ENCODE measurements around the gene PARG. TPM values are rescaled to one million over a fixed set of nuclear protein-coding genes. Genes with fewer than 3 reads are reported as not detected.
"Not testable (repeated sequence)": the region's sequence is repeated elsewhere in the genome, so short reads cannot be mapped to it uniquely, and the experiment has no call there.

PARG gene
- total RNA-seq, 2 experiments from 2014 or later, result 29.9 to 31.6 TPM

- not testable (repeated sequence) for H3K4me1 Mint-ChIP-seq, DNase-seq, H3K27me3 Mint-ChIP-seq, H3K4me3 Mint-ChIP-seq, H3K27ac Mint-ChIP-seq, H3K36me3 Mint-ChIP-seq, H3K9me3 Mint-ChIP-seq
These were observed 83.0 kb downstream of the PARG start for GRCh38 chr10:49858697-49859382.

- DNase-seq, H3K4me1 Mint-ChIP-seq, H3K36me3 Mint-ChIP-seq, H3K4me3 Mint-ChIP-seq, H3K27me3 Mint-ChIP-seq, H3K9me3 Mint-ChIP-seq, H3K27ac Mint-ChIP-seq: not testable (repeated sequence)
These were observed 92.3 kb downstream of the PARG start for GRCh38 chr10:49849520-49849919.

GRCh38 chr10:49844775-49845595 is 96.8 kb downstream of the PARG start:
- H3K27me3 Mint-ChIP-seq, result no peaks in the 10 kb centered on the region
- H3K36me3 Mint-ChIP-seq, result peaks cover 22% of the 10 kb centered on the region
- H3K4me1 Mint-ChIP-seq, result no peaks in the 10 kb centered on the region
- no peak overlapping the region for H3K4me3 Mint-ChIP-seq
- no peak for DNase-seq
- no peaks in the 10 kb centered on the region for H3K9me3 Mint-ChIP-seq
- H3K27ac Mint-ChIP-seq, result no peak overlapping the region

GRCh38 chr10:49842333-49842628 is 99.5 kb downstream of the PARG start:
- not testable (repeated sequence) for H3K27ac Mint-ChIP-seq, H3K4me1 Mint-ChIP-seq, H3K27me3 Mint-ChIP-seq, H3K9me3 Mint-ChIP-seq, H3K4me3 Mint-ChIP-seq, DNase-seq
- H3K36me3 Mint-ChIP-seq, result peaks cover 29% of the 10 kb centered on the region

- Mint-ChIP-seq H3K27me3 (no peaks in the 10 kb centered on the region), H3K4me3 (no peak overlapping the region), H3K9me3 (no peaks in the 10 kb centered on the region), H3K27ac (no peak overlapping the region), H3K4me1 (no peaks in the 10 kb centered on the region), H3K36me3 (peaks cover 33% of the 10 kb centered on the region)
- DNase-seq, result no peak
These were observed 100.1 kb downstream of the PARG start for GRCh38 chr10:49841615-49842332.

GRCh38 chr10:49837685-49838084 is 104.1 kb downstream of the PARG start:
- peaks cover 24% of the 10 kb centered on the region for H3K36me3 Mint-ChIP-seq

GRCh38 chr10:49837051-49837478 is 104.8 kb downstream of the PARG start:
- H3K9me3 Mint-ChIP-seq, result no peaks in the 10 kb centered on the region
- no peak for DNase-seq
- H3K36me3 Mint-ChIP-seq, result peaks cover 28% of the 10 kb centered on the region
- no peak overlapping the region for H3K27ac Mint-ChIP-seq
- no peaks in the 10 kb centered on the region for H3K4me1 Mint-ChIP-seq
- no peak overlapping the region for H3K4me3 Mint-ChIP-seq
- H3K27me3 Mint-ChIP-seq, result no peaks in the 10 kb centered on the region

More at GRCh38 chr10:49837685-49838084, 104.1 kb downstream of the PARG start:
- H3K4me3 Mint-ChIP-seq, result no peak overlapping the region
- H3K4me1 Mint-ChIP-seq, result no peaks in the 10 kb centered on the region
- no peaks in the 10 kb centered on the region for H3K9me3 Mint-ChIP-seq
- DNase-seq, result no peak
- no peaks in the 10 kb centered on the region for H3K27me3 Mint-ChIP-seq
- H3K27ac Mint-ChIP-seq, result no peak overlapping the region

- no peaks in the 10 kb centered on the region for H3K27me3 Mint-ChIP-seq
- H3K4me1 Mint-ChIP-seq, result peaks cover 9% of the 10 kb centered on the region
- peaks cover 28% of the 10 kb centered on the region for H3K36me3 Mint-ChIP-seq
- no peak overlapping the region for H3K4me3 Mint-ChIP-seq
- no peaks in the 10 kb centered on the region for H3K9me3 Mint-ChIP-seq
- H3K27ac Mint-ChIP-seq, result no peak overlapping the region
- no peak for DNase-seq
These were observed 106.9 kb downstream of the PARG start for GRCh38 chr10:49834976-49835375.

- Mint-ChIP-seq H3K27ac (no peak overlapping the region), H3K36me3 (peaks cover 23% of the 10 kb centered on the region), H3K4me3 (no peak overlapping the region), H3K9me3 (no peaks in the 10 kb centered on the region), H3K4me1 (peaks cover 11% of the 10 kb centered on the region), H3K27me3 (no peaks in the 10 kb centered on the region)
- DNase-seq, result no peak
These were observed 107.6 kb downstream of the PARG start for GRCh38 chr10:49834201-49834600.

GRCh38 chr10:49833168-49833567 is 108.7 kb downstream of the PARG start:
- H3K36me3 Mint-ChIP-seq, result peaks cover 24% of the 10 kb centered on the region
- H3K27ac Mint-ChIP-seq, result no peak overlapping the region
- peaks cover 11% of the 10 kb centered on the region for H3K4me1 Mint-ChIP-seq
- H3K9me3 Mint-ChIP-seq, result no peaks in the 10 kb centered on the region
- DNase-seq, result no peak
- H3K27me3 Mint-ChIP-seq, result no peaks in the 10 kb centered on the region
- no peak overlapping the region for H3K4me3 Mint-ChIP-seq

- no peaks in the 10 kb centered on the region for H3K27me3 Mint-ChIP-seq
- no peak overlapping the region for H3K27ac Mint-ChIP-seq
- peaks cover 11% of the 10 kb centered on the region for H3K4me1 Mint-ChIP-seq
- H3K36me3 Mint-ChIP-seq, result peaks cover 27% of the 10 kb centered on the region
- no peak for DNase-seq
- H3K4me3 Mint-ChIP-seq, result no peak overlapping the region
- no peaks in the 10 kb centered on the region for H3K9me3 Mint-ChIP-seq
These were observed 110.3 kb downstream of the PARG start for GRCh38 chr10:49831352-49832035.

GRCh38 chr10:49830846-49831245 is 111.0 kb downstream of the PARG start:
- no peaks in the 10 kb centered on the region for H3K9me3 Mint-ChIP-seq
- no peaks in the 10 kb centered on the region for H3K27me3 Mint-ChIP-seq
- peaks cover 11% of the 10 kb centered on the region for H3K4me1 Mint-ChIP-seq
- DNase-seq, result no peak
- no peak overlapping the region for H3K4me3 Mint-ChIP-seq
- no peak overlapping the region for H3K27ac Mint-ChIP-seq
- peaks cover 31% of the 10 kb centered on the region for H3K36me3 Mint-ChIP-seq

- Mint-ChIP-seq H3K36me3 (peaks cover 32% of the 10 kb centered on the region), H3K9me3 (no peaks in the 10 kb centered on the region), H3K4me1 (peaks cover 11% of the 10 kb centered on the region), H3K27ac (no peak overlapping the region), H3K4me3 (no peak overlapping the region), H3K27me3 (no peaks in the 10 kb centered on the region)
- no peak for DNase-seq
These were observed 111.8 kb downstream of the PARG start for GRCh38 chr10:49830016-49830415.

GRCh38 chr10:49827297-49827696 is 114.5 kb downstream of the PARG start:
- peaks cover 31% of the 10 kb centered on the region for H3K36me3 Mint-ChIP-seq
- H3K9me3 Mint-ChIP-seq, result no peaks in the 10 kb centered on the region
- no peak for DNase-seq
- no peaks in the 10 kb centered on the region for H3K27me3 Mint-ChIP-seq
- H3K27ac Mint-ChIP-seq, result no peak overlapping the region
- H3K4me1 Mint-ChIP-seq, result peaks cover 11% of the 10 kb centered on the region
- H3K4me3 Mint-ChIP-seq, result no peak overlapping the region

All from activated naive CD8-positive, alpha-beta T cell treated with anti-CD3 and anti-CD28 coated beads for 36 hours (primary cell).